ENCODE results near the gene DPEP3.
"Not testable (repeated sequence)": the region's sequence is repeated elsewhere in the genome, so short reads cannot be mapped to it uniquely, and the experiment has no call there.

Gene DPEP3

GRCh38 chr16:67993207-67994039, 13.1 kb upstream of the DPEP3 start:
- DNase-seq, result peak; percentile 94

GRCh38 chr16:67992661-67993206, 12.4 kb upstream of the DPEP3 start:
- DNase-seq, result no peak

GRCh38 chr16:67990018-67990386, 9.7 kb upstream of the DPEP3 start:
- DNase-seq, result no peak

- DNase-seq, result no peak
These were observed 9.2 kb upstream of the DPEP3 start for GRCh38 chr16:67989322-67990017.

- no peak for DNase-seq
These were observed 8.4 kb upstream of the DPEP3 start for GRCh38 chr16:67988675-67989074.

GRCh38 chr16:67987460-67988160, 7.3 kb upstream of the DPEP3 start:
- DNase-seq, result no peak

GRCh38 chr16:67986949-67987348, 6.7 kb upstream of the DPEP3 start:
- DNase-seq, result no peak

GRCh38 chr16:67982011-67982696, 1.9 kb upstream of the DPEP3 start:
- no peak for DNase-seq

- no peak for DNase-seq
These were observed 2.7 kb downstream of the DPEP3 start for GRCh38 chr16:67977469-67978227.

- no peak for DNase-seq
These were observed 3.3 kb downstream of the DPEP3 start for GRCh38 chr16:67977005-67977404.

GRCh38 chr16:67976205-67976604, 4.1 kb downstream of the DPEP3 start:
- no peak for DNase-seq

GRCh38 chr16:67975321-67976105, 4.8 kb downstream of the DPEP3 start:
- no peak for DNase-seq

- DNase-seq, result not testable (repeated sequence)
These were observed 8.0 kb downstream of the DPEP3 start for GRCh38 chr16:67972285-67972684.

- DNase-seq, result no peak
These were observed 9.2 kb downstream of the DPEP3 start for GRCh38 chr16:67971111-67971510.

GRCh38 chr16:67969254-67970039, 10.9 kb downstream of the DPEP3 start:
- no peak for DNase-seq

- DNase-seq, result peak; percentile 65
These were observed 11.7 kb downstream of the DPEP3 start, which contains the start of gene SLC12A4 for GRCh38 chr16:67968400-67969253. SLC12A4 (minus strand) TSS chr16:67968637; CDS start chr16:67968553, 84 bp downstream.

GRCh38 chr16:67967958-67968399, 12.3 kb downstream of the DPEP3 start:
- DNase-seq, result peak; percentile 58

- DNase-seq, result no peak
These were observed 12.9 kb downstream of the DPEP3 start for GRCh38 chr16:67967183-67967957.
